HG03439 (cell line): ENCODE measurements around the gene MYOF.

ENCODE experiments used
- ATAC-seq: cut with Tn5 transposase; IDR thresholded peaks from one replicate; pipeline ENCODE4 v1.9.1; 2021; ENCODE audit warnings: mild to moderate bottlenecking, moderate library complexity; ENCODE audit not compliant: unreplicated experiment

MYOF gene

GRCh38 chr10:93268021-93268420 is 214.1 kb downstream of the MYOF start:
- no peak for ATAC-seq

- ATAC-seq: peak; percentile 99
These were observed 214.6 kb downstream of the MYOF start for GRCh38 chr10:93267521-93267920.

GRCh38 chr10:93266858-93267257 is 215.3 kb downstream of the MYOF start:
- no peak for ATAC-seq

- no peak for ATAC-seq
These were observed 220.0 kb downstream of the MYOF start for GRCh38 chr10:93261961-93262610.

GRCh38 chr10:93261089-93261488 is 221.0 kb downstream of the MYOF start:
- ATAC-seq: no peak

GRCh38 chr10:93259126-93259525 is 223.0 kb downstream of the MYOF start:
- no peak for ATAC-seq
